ENCODE results near the gene TAF3.

TAF3 gene

DNA sequence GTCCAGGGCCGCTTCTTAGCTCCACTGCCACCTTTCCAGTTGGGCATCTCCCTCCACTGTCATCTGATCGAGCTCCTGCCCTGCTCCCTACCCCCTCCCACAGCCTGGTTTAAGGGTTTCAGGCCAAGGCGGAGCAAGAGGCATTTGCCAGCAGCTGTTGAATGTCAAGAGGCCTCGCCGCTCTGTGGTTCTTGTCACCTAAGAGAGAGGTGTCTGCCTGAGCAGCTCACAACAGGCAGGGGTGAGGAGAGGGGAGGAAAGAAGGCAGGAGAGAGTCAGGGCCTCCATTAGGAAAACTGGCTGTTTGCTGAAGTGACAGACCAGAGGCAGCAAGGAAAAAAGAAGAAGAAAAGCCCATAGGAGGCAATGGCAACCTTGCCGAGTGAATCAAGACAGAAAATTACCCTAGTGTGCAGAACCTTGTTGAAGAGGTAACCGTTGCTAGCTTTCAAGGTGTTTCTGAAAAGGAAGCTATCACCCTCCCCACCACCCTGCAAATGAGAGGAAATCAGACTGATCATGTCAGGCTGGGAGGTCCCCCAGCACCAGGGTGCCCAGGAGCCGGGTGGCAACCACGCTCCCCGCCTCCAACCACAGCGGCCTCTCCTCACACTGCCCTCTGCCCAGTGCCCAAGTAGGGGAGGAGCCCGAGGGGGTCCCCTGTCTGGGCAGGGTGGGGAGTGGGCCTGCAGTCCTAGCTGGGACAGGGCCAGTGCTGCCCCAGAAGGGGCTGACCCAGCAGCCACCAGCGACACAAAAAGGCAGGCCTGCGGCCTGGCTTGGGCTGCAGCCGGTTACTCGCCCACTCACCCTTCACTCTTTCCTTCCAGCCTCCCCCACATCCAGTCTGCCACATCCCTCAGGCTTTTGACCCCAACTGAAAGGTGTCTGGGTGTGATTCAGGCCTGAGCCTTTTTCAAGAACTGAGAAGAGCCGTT, 243.2 kb downstream of the TAF3 start:
- no peak overlapping the region for H3K4me3 ChIP-seq (ENCODE audit: low read length)
- H3F3A ChIP-seq (ENCODE audit: insufficient read depth, low read length): no peaks in the 10 kb centered on the region
- TF ChIP-seq, protein P1, sequence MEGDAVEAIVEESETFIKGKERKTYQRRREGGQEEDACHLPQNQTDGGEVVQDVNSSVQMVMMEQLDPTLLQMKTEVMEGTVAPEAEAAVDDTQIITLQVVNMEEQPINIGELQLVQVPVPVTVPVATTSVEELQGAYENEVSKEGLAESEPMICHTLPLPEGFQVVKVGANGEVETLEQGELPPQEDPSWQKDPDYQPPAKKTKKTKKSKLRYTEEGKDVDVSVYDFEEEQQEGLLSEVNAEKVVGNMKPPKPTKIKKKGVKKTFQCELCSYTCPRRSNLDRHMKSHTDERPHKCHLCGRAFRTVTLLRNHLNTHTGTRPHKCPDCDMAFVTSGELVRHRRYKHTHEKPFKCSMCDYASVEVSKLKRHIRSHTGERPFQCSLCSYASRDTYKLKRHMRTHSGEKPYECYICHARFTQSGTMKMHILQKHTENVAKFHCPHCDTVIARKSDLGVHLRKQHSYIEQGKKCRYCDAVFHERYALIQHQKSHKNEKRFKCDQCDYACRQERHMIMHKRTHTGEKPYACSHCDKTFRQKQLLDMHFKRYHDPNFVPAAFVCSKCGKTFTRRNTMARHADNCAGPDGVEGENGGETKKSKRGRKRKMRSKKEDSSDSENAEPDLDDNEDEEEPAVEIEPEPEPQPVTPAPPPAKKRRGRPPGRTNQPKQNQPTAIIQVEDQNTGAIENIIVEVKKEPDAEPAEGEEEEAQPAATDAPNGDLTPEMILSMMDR (IDR thresholded peaks at IDR 0.05; ENCODE audit: low read length): no peak
- TF ChIP-seq EZH2 (optimal IDR thresholded peaks at IDR 0.05; ENCODE audit: low read depth, low read length) (no peak), EZH2phosphoT487 (IDR thresholded peaks at IDR 0.05; ENCODE audit: low read length) (no peak)
- H3K36me3 ChIP-seq (replicated peaks; ENCODE audit: insufficient read depth, low read length): no peaks in the 10 kb centered on the region
- H3K4me1 ChIP-seq (ENCODE audit: low read length): no peaks in the 10 kb centered on the region
- H3K27ac ChIP-seq (ENCODE audit: low read length): no peak overlapping the region
- no peaks in the 10 kb centered on the region for H3K9me3 ChIP-seq (replicated peaks; ENCODE audit: insufficient read depth, low read length)
- no peaks in the 10 kb centered on the region for H3K79me2 ChIP-seq (ENCODE audit: low read length)
- no peak overlapping the region for H3K9ac ChIP-seq (ENCODE audit: low read length)
- no peak for DNase-seq
- H3K4me2 ChIP-seq (ENCODE audit: low read depth, low read length): no peak overlapping the region
- no peak overlapping the region for H2AFZ ChIP-seq (ENCODE audit: low read length)
- no peaks in the 10 kb centered on the region for H3K9me2 ChIP-seq (replicated peaks; ENCODE audit: insufficient read depth, low read length)
- H4K20me1 ChIP-seq (ENCODE audit: insufficient read depth, low read length): no peaks in the 10 kb centered on the region
- no peaks in the 10 kb centered on the region for H3K27me3 ChIP-seq (replicated peaks; ENCODE audit: insufficient read depth, low read length)

DNA sequence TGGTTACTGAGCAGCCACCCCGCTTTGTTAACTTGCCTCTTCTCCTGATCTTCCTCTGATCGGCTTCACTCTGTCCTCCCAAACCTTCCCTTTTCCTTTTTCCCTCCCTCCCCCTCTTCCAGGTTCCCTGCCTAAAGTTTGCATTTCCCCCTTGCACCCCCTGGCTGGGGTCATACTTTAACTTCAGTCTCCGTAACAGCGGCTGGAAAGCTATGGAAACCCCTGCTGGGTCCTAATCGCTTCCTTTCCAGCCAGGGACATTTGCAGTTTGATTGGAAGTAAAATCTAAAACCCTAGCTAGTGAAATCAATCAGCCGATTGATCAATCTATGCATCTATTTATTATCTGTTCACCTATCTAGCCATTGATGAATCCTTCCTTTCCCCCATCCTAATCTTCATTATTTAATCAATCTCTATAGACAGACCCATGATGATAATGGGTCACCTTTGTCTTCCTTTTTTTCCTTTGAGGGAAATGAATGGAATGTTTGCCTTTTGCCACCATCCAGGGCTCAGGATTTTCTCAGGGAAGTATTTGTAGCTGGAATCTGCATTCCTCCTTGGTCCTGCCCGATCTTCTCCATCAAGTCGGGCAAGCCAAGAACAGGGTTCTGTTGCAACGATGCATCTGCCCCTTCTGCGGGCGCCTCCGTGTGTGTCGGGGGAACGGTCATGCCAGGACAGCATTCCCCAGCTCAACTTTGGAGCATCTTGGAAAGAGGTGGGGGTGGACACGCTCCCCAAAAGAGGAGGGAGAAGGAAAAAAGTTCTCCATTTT, 245.0 kb downstream of the TAF3 start:
- no peak for DNase-seq
- no peaks in the 10 kb centered on the region for H3K9me3 ChIP-seq (replicated peaks; ENCODE audit: insufficient read depth, low read length)
- no peaks in the 10 kb centered on the region for H3K4me1 ChIP-seq (ENCODE audit: low read length)
- H4K20me1 ChIP-seq (ENCODE audit: insufficient read depth, low read length): no peaks in the 10 kb centered on the region
- no peaks in the 10 kb centered on the region for H3K79me2 ChIP-seq (ENCODE audit: low read length)
- no peak overlapping the region for H3K27ac ChIP-seq (ENCODE audit: low read length)
- no peaks in the 10 kb centered on the region for H3K36me3 ChIP-seq (replicated peaks; ENCODE audit: insufficient read depth, low read length)
- no peaks in the 10 kb centered on the region for H3K9me2 ChIP-seq (replicated peaks; ENCODE audit: insufficient read depth, low read length)
- H3K4me2 ChIP-seq (ENCODE audit: low read depth, low read length): no peak overlapping the region
- H3K27me3 ChIP-seq (replicated peaks; ENCODE audit: insufficient read depth, low read length): no peaks in the 10 kb centered on the region
- no peak overlapping the region for H3K9ac ChIP-seq (ENCODE audit: low read length)
- no peaks in the 10 kb centered on the region for H3F3A ChIP-seq (ENCODE audit: insufficient read depth, low read length)
- TF ChIP-seq EZH2 (optimal IDR thresholded peaks at IDR 0.05; ENCODE audit: low read depth, low read length) (no peak), EZH2phosphoT487 (IDR thresholded peaks at IDR 0.05; ENCODE audit: low read length) (no peak)
- TF ChIP-seq, protein P1 (IDR thresholded peaks at IDR 0.05; ENCODE audit: low read length): no peak
- no peak overlapping the region for H2AFZ ChIP-seq (ENCODE audit: low read length)
- no peak overlapping the region for H3K4me3 ChIP-seq (ENCODE audit: low read length)

DNA sequence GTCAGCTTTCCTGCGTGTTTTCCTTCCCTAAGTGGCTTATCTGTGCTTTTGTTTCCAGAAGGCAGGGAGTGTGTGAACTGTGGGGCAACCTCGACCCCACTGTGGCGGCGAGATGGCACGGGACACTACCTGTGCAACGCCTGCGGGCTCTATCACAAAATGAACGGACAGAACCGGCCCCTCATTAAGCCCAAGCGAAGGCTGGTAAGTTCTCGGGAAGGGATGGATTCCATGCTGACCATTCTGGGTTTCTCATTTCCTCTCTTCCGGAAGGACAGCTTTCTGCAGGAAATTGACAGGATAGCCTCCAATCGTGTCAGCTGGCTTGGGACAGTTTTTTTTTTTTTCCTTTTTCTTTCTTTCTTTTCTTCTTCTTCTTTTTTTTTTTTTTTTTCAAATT, 245.6 kb downstream of the TAF3 start:
- Histone ChIP-seq H4K20me1 (ENCODE audit: insufficient read depth, low read length) (no peaks in the 10 kb centered on the region), H3K4me1 (ENCODE audit: low read length) (no peaks in the 10 kb centered on the region), H2AFZ (ENCODE audit: low read length) (no peak overlapping the region), H3K4me2 (ENCODE audit: low read depth, low read length) (no peak overlapping the region), H3K27me3 (replicated peaks; ENCODE audit: insufficient read depth, low read length) (no peaks in the 10 kb centered on the region), H3K27ac (ENCODE audit: low read length) (no peak overlapping the region), H3K9me2 (replicated peaks; ENCODE audit: insufficient read depth, low read length) (no peaks in the 10 kb centered on the region), H3K4me3 (ENCODE audit: low read length) (no peak overlapping the region), H3F3A (ENCODE audit: insufficient read depth, low read length) (no peaks in the 10 kb centered on the region), H3K79me2 (ENCODE audit: low read length) (no peaks in the 10 kb centered on the region), H3K9me3 (replicated peaks; ENCODE audit: insufficient read depth, low read length) (no peaks in the 10 kb centered on the region), H3K9ac (ENCODE audit: low read length) (no peak overlapping the region), H3K36me3 (replicated peaks; ENCODE audit: insufficient read depth, low read length) (no peaks in the 10 kb centered on the region)
- TF ChIP-seq EZH2phosphoT487 (IDR thresholded peaks at IDR 0.05; ENCODE audit: low read length): no peak
- no peak for TF ChIP-seq EZH2 (optimal IDR thresholded peaks at IDR 0.05; ENCODE audit: low read depth, low read length)
- TF ChIP-seq, protein P1 (IDR thresholded peaks at IDR 0.05; ENCODE audit: low read length): no peak
- DNase-seq: no peak
